Measurements from ENCODE around the gene CDK10.
"Not testable (repeated sequence)": the region's sequence is repeated elsewhere in the genome, so short reads cannot be mapped to it uniquely, and the experiment has no call there.

CDK10 gene

DNA sequence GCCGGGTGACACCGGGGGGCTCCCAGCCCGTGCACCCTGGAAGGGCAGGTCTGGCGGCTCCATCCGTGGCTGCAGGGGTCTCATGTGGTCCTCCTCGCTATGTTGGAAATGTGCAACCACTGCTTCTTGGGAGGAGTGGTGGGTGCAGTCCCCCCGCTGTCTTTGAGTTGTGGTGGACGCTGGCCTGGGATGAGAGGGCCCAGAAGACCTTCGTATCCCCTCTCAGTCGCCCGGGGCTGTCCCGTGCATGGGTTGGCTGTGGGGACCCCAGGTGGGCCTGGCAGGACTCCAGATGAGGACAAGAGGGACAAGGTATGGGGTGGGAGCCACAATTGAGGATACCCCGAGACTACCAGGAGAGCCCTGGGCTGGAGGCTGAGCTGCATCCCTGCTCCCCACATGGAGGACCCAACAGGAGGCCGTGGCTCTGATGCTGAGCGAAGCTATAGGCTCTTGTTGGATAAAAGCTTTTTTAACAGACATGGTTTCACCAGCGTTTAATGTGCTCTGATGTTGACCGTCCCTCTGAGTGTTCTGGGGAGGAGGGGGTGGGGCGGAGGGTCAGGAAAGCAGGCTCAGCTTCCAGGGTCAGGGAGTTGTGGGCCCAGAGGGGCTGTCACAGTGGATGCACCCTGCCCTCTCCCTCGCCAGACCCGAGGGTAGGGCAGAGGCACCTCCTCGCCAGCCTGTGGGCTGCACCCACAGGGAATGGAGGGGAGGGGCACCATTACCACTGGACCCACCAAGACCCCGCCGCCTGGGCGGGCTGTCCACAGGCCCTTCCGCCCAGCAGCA lies 9.6 kb downstream of the CDK10 start:
- TF ChIP-seq CTCF (IDR thresholded peaks at IDR 0.05; ENCODE audit: low read depth, low read length, missing control alignments): no peak
- H3K4me3 ChIP-seq (replicated peaks; ENCODE audit: low read depth, low read length): no peak overlapping the region
- DNase-seq (ENCODE audit: extremely low read depth, low read depth): no peak

GRCh38 chr16:89696670-89697128 lies 10.2 kb downstream of the CDK10 start:
- H3K4me3 ChIP-seq (replicated peaks; ENCODE audit: low read depth, low read length): no peak overlapping the region
- no peak for DNase-seq (ENCODE audit: extremely low read depth, low read depth)
- no peak for TF ChIP-seq CTCF (IDR thresholded peaks at IDR 0.05; ENCODE audit: low read depth, low read length, missing control alignments)

DNA sequence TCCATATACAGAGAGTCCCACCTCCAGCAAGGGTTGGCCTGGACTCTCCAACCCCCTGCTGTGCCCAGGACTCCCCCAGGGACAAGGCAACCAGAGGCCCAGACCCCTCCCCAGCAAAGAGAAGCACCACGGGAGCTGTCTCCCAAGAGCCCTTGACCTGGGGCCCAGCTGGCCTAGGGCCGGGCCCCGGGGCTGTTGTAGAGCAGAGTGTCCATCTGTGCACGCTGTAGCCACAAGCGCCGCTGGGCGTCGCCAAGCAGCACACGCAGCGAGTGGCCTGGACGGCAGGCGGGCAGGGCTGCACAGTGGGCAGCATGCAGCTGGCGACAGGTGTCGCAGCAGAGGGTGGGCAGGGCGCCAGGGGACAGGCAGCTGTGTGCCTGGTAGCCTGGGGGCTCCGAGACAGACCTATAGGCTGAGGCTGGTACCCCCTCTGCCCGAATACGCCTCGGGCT lies 10.7 kb downstream of the CDK10 start:
- DNase-seq (ENCODE audit: extremely low read depth, low read depth): no peak
- no peak for TF ChIP-seq CTCF (IDR thresholded peaks at IDR 0.05; ENCODE audit: low read depth, low read length, missing control alignments)
- no peak overlapping the region for H3K4me3 ChIP-seq (replicated peaks; ENCODE audit: low read depth, low read length)

GRCh38 chr16:89697616-89698331 lies 11.3 kb downstream of the CDK10 start:
- no peak for DNase-seq (ENCODE audit: extremely low read depth, low read depth)
- H3K4me3 ChIP-seq (replicated peaks; ENCODE audit: low read depth, low read length): no peak overlapping the region
- no peak for TF ChIP-seq CTCF (IDR thresholded peaks at IDR 0.05; ENCODE audit: low read depth, low read length, missing control alignments)

DNA sequence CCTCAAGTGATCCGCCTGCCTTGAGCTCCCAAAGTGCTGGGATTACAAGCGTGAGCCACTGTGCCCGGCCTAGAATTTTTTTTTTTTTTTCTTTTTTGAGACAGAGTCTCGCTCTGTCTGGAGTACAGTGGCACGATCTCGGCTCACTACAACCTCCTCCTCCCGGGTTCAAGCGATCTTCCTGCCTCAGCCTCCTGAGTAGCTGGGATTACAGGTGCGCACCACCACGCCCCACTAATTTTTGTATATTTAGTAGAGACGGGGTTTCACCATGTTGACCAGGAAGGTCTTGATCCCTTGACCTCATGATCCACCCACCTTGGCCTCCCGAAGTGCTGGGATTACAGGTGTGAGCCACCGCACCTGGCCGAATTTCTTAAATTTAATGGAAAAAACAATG lies 12.2 kb downstream of the CDK10 start:
- not testable (repeated sequence) for H3K4me3 ChIP-seq (replicated peaks; ENCODE audit: low read depth, low read length); DNase-seq (ENCODE audit: extremely low read depth, low read depth)

DNA sequence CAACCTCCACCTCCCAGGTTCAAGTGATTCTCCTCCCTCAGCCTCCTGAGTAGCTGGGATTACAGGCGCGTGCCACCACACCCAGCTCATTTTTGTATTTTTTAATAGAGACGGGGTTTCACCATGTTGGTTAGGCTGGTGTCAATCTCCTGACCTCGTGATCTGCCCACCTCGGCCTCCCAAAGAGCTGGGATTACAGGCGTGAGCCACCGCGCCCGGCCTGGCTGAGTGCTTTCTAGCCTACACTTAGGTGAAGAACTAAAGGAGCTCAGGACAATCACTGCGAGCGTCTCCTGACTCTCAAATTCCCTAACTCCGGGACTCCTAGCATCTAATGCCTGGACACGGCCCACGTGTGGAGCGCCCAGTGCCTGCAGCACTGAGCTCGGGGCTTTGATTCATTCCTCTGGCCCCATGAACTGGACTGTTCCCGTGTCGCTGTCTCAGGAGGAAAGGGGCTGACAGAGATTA lies 13.2 kb downstream of the CDK10 start:
- H3K4me3 ChIP-seq (replicated peaks; ENCODE audit: low read depth, low read length): peak overlapping the region; percentile 8; the same call in 1 of the 2 replicates
- DNase-seq (ENCODE audit: extremely low read depth, low read depth): not testable (repeated sequence)

- H3K4me3 ChIP-seq (replicated peaks; ENCODE audit: low read depth, low read length): peak overlapping the region; percentile 56
- peak; percentile 93 for DNase-seq (ENCODE audit: extremely low read depth, low read depth)
- peak; percentile 69 for TF ChIP-seq CTCF (IDR thresholded peaks at IDR 0.05; ENCODE audit: low read depth, low read length, missing control alignments)
Measured at GRCh38 chr16:89700100-89700648, 13.7 kb downstream of the CDK10 start.
